Keratinocyte (primary cell): ENCODE results near the gene CABLES2.

Experiments
- EZH2 ChIP-seq: IDR thresholded peaks from one replicate; pipeline ENCODE4 v1.6.1; 2012; ENCODE audit warnings: inconsistent platforms, mild to moderate bottlenecking, low read length, moderate library complexity
- TF ChIP-seq, protein P1 (sequence below), 3 experiments: IDR thresholded peaks in 1 of 3; conservative IDR thresholded peaks in 1 of 3; optimal IDR thresholded peaks in 1 of 3; 2 replicates in 2 of 3; 3 replicates in 1 of 3; pipeline versions ENCODE3 to v1.5.1; 2011; ENCODE audit warnings: low read length in 3 of 3, mild to moderate bottlenecking in 3 of 3, moderate library complexity in 2 of 3, control low read depth in 1 of 3, inconsistent platforms in 1 of 3; ENCODE audit not compliant: insufficient read depth in 2 of 3; ENCODE audit errors: extremely low read depth in 1 of 3

DNA sequence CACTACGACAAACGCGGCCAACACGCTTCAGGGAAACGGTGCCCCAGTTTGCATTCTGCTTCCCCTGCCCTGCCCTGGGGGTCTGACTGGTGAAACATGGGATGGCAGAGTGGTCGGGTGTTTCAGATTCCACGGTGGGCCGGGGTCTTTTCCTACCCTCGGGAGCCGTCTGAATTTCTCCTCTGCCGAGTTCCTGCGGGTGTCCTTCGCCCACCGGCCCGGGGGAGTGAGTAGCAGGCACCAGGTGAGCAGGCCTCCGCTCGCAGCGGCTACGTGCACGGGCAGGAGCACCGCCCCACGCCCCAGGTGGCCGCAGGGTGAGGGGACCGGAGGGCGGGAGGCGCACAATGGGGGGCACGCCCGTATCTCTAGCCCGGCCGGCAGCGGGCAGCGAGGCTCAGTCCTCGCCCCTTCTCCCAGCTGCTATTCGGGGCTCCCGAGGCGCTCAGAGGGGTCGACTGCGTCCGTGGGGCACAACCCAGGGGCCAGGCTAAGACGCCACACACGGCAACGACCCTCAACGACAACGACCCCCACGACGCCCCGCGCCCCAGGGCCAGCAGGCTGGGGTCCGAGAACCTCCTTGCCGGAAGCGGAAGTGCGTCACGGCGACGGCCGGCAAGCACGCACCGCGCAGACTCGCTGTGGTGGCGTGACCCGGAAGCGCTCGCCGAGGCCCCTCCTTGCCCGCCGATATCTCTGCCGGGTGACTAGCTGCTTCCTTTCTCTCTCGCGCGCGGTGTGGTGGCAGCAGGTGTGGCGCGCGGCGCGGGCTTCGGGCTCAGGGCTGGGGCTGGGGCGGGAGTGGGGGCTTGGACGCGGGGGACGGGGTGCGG lies 20.5 kb downstream of the CABLES2 start, which contains the start of gene RPS21:
- TF ChIP-seq EZH2 = no peak
- TF ChIP-seq, protein P1, sequence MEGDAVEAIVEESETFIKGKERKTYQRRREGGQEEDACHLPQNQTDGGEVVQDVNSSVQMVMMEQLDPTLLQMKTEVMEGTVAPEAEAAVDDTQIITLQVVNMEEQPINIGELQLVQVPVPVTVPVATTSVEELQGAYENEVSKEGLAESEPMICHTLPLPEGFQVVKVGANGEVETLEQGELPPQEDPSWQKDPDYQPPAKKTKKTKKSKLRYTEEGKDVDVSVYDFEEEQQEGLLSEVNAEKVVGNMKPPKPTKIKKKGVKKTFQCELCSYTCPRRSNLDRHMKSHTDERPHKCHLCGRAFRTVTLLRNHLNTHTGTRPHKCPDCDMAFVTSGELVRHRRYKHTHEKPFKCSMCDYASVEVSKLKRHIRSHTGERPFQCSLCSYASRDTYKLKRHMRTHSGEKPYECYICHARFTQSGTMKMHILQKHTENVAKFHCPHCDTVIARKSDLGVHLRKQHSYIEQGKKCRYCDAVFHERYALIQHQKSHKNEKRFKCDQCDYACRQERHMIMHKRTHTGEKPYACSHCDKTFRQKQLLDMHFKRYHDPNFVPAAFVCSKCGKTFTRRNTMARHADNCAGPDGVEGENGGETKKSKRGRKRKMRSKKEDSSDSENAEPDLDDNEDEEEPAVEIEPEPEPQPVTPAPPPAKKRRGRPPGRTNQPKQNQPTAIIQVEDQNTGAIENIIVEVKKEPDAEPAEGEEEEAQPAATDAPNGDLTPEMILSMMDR (optimal IDR thresholded peaks at IDR 0.05 in 1 of 3, IDR thresholded peaks at IDR 0.05 in 1 of 3, conservative IDR thresholded peaks at IDR 0.05 in 1 of 3; ENCODE audit: extremely low read depth in 1 of 3, insufficient read depth in 2 of 3, low read length in 3 of 3) = no peak
